SK-N-SH (cell line): Measurements from ENCODE around the gene ZNF407. TPM values are rescaled to one million over a fixed set of nuclear protein-coding genes. Genes with fewer than 3 reads are reported as not detected.

Source experiments
- CTCF ChIA-PET: fragments of 300-600, 350-600 bp; formaldehyde crosslinking; extraction: SDS; loops from one replicate; lab custom pipeline; 2021; lab: Yijun Ruan, JAX
- POLR2A ChIA-PET: fragments of 350-600 bp; sonication (Branson Sonifier 250); formaldehyde crosslinking; extraction: SDS; loops from one replicate; lab custom pipeline; 2020; ENCODE audit warnings: antibody characterized with exemption, inconsistent platforms; lab: Yijun Ruan, JAX
- DNase-seq: peaks from one replicate; pipeline ENCODE4 v3.0.0; 2012
- H2AFZ ChIP-seq: fragments of 200-600 bp; sonication (generic); 2 replicates; pipeline ENCODE4 v1.8.1; 2016; ENCODE audit warnings: antibody characterized with exemption, mild to moderate bottlenecking, low read depth
- H3F3A ChIP-seq: fragments of 200-600 bp; sonication (generic); replicated peaks from 2 replicates; pipeline ENCODE3; 2016; ENCODE audit warnings: antibody characterized with exemption, mild to moderate bottlenecking; ENCODE audit not compliant: insufficient read depth
- H3K27ac ChIP-seq, 2 experiments: fragments of 200-500 bp in 1 of 2; fragments of 200-600 bp in 1 of 2; sonication (Bioruptor generic) in 1 of 2; sonication (generic), shearing (Covaris generic) in 1 of 2; 2 replicates each; pipeline versions ENCODE4 v1.5.1 to v1.6.1; 2014 to 2016; ENCODE audit warnings: low read depth in 2 of 2, inconsistent platforms in 1 of 2, low read length in 1 of 2, mild to moderate bottlenecking in 1 of 2, mixed read lengths in 1 of 2
- H3K27me3 ChIP-seq: fragments of 200-600 bp; sonication (generic), shearing (Covaris generic); 2 replicates; pipeline ENCODE4 v1.6.1; 2016; ENCODE audit warnings: mixed run types; ENCODE audit not compliant: insufficient read depth
- H3K36me3 ChIP-seq, 2 experiments: fragments of 200-500 bp in 1 of 2; fragments of 200-600 bp in 1 of 2; sonication (Bioruptor generic) in 1 of 2; sonication (generic) in 1 of 2; replicated peaks in 1 of 2; 2 replicates each; pipeline versions ENCODE3 to v1.5.1; 2014 to 2016; ENCODE audit warnings: low read length in 1 of 2, mild to moderate bottlenecking in 1 of 2; ENCODE audit not compliant: insufficient read depth in 2 of 2, control insufficient read depth in 1 of 2
- H3K4me1 ChIP-seq, 2 experiments: fragments of 200-500 bp in 1 of 2; fragments of 200-600 bp in 1 of 2; sonication (Bioruptor generic) in 1 of 2; sonication (generic), shearing (Covaris generic) in 1 of 2; 2 replicates each; pipeline versions ENCODE4 v1.5.1 to v1.6.1; 2014 to 2016; ENCODE audit warnings: low read depth in 1 of 2, low read length in 1 of 2, mixed run types in 1 of 2; ENCODE audit not compliant: insufficient read depth in 2 of 2, control insufficient read depth in 1 of 2
- H3K4me2 ChIP-seq: fragments of 200-600 bp; sonication (generic), shearing (Covaris generic); 2 replicates; pipeline ENCODE4 v1.6.1; 2017; ENCODE audit warnings: mixed run types
- H3K4me3 ChIP-seq, 2 experiments: fragments of 200-500 bp in 1 of 2; fragments of 200-600 bp in 1 of 2; sonication (Bioruptor generic) in 1 of 2; sonication (generic), shearing (Covaris generic) in 1 of 2; 2 replicates each; pipeline versions ENCODE4 v1.5.1 to v1.8.1; 2014 to 2016; ENCODE audit warnings: low read depth in 2 of 2, inconsistent platforms in 1 of 2, low read length in 1 of 2, mild to moderate bottlenecking in 1 of 2, mixed read lengths in 1 of 2, moderate library complexity in 1 of 2
- H3K79me2 ChIP-seq: fragments of 200-600 bp; sonication (generic); 2 replicates; pipeline ENCODE4 v1.8.1; 2017; ENCODE audit warnings: mild to moderate bottlenecking; ENCODE audit not compliant: insufficient read depth
- H3K9ac ChIP-seq: fragments of 200-600 bp; sonication (generic); 2 replicates; pipeline ENCODE4 v1.6.1; 2017; ENCODE audit warnings: mixed run types
- H3K9me2 ChIP-seq: fragments of 200-600 bp; sonication (generic); 2 replicates; pipeline ENCODE4 v1.6.1; 2017; ENCODE audit warnings: mixed run types
- H3K9me3 ChIP-seq: fragments of 200-600 bp; sonication (generic); 2 replicates; pipeline ENCODE4 v1.6.1; 2017; ENCODE audit warnings: mixed run types, mild to moderate bottlenecking, moderate library complexity
- H4K20me1 ChIP-seq: fragments of 200-600 bp; sonication (generic); 2 replicates; pipeline ENCODE4 v1.6.1; 2017; ENCODE audit warnings: mild to moderate bottlenecking, mixed run types; ENCODE audit not compliant: insufficient read depth
- EP300 ChIP-seq, 2 experiments: IDR thresholded peaks; 2 replicates each; pipeline versions ENCODE4 v1.4.0 to v1.6.1; 2012; ENCODE audit warnings: borderline replicate concordance in 1 of 2, low read depth in 1 of 2, low read length in 1 of 2
- EZH2phosphoT487 ChIP-seq: fragments of 200-600 bp; sonication (generic); IDR thresholded peaks from 2 replicates; pipeline ENCODE4 v1.6.1; 2017; ENCODE audit warnings: low read depth, mixed run types, mild to moderate bottlenecking, antibody characterized with exemption, moderate library complexity, borderline replicate concordance
- FOSL2 ChIP-seq: IDR thresholded peaks from 2 replicates; pipeline ENCODE4 v1.4.0; 2012; ENCODE audit warnings: low read depth, mild to moderate bottlenecking, moderate library complexity, borderline replicate concordance
- FOXJ3 ChIP-seq: sonication (generic); formaldehyde crosslinking; IDR thresholded peaks from 2 replicates; pipeline ENCODE4 v1.5.1; 2020; ENCODE audit warnings: mild to moderate bottlenecking, missing genetic modification reagents
- FOXM1 ChIP-seq: IDR thresholded peaks from 2 replicates; pipeline ENCODE4 v1.4.0; 2012; ENCODE audit warnings: low read depth, mild to moderate bottlenecking
- GATA2 ChIP-seq: sonication (generic); formaldehyde crosslinking; IDR thresholded peaks from 2 replicates; pipeline ENCODE4 v1.5.0; 2020; ENCODE audit warnings: mild to moderate bottlenecking, missing genetic modification reagents
- IRF3 ChIP-seq: fragments of 150-350 bp; IDR thresholded peaks from 2 replicates; pipeline ENCODE4 v1.6.1; 2016; ENCODE audit warnings: mild to moderate bottlenecking, low read depth, low read length
- MEF2A ChIP-seq: IDR thresholded peaks from 2 replicates; pipeline ENCODE4 v1.4.0; 2012; ENCODE audit warnings: low read depth, borderline replicate concordance
- NRF1 ChIP-seq: IDR thresholded peaks from 2 replicates; pipeline ENCODE4 v1.6.1; 2012; ENCODE audit warnings: low read depth, mild to moderate bottlenecking, low read length
- PBX3 ChIP-seq: IDR thresholded peaks from 2 replicates; pipeline ENCODE4; 2012
- RAD21 ChIP-seq: IDR thresholded peaks from 2 replicates; pipeline ENCODE4 v1.6.1; 2012; ENCODE audit warnings: mild to moderate bottlenecking, low read length
- RCOR1 ChIP-seq: fragments of 150-350 bp; IDR thresholded peaks from 2 replicates; pipeline ENCODE4 v1.6.1; 2017; ENCODE audit warnings: antibody characterized with exemption, low read length
- RFX5 ChIP-seq: IDR thresholded peaks from 2 replicates; pipeline ENCODE4 v1.6.1; 2012; ENCODE audit warnings: mild to moderate bottlenecking, improper control_type of control experiment, low read length
- RXRA ChIP-seq: IDR thresholded peaks from 2 replicates; pipeline ENCODE4 v1.4.0; 2012; ENCODE audit warnings: low read depth, mild to moderate bottlenecking, borderline replicate concordance
- SIN3A ChIP-seq: IDR thresholded peaks from 2 replicates; pipeline ENCODE4 v1.6.1; 2012; ENCODE audit warnings: low read depth, mild to moderate bottlenecking, low read length, moderate library complexity, borderline replicate concordance
- ZBTB33 ChIP-seq: IDR thresholded peaks from 2 replicates; pipeline ENCODE4 v1.4.0; 2012; ENCODE audit warnings: low read depth, borderline replicate concordance
- WGBS: methylation state at CpG from one replicate; pipeline ENCODE4 v1.1.6; 2017; ENCODE audit warnings: low lambda C conversion rate; 5-methylcytosine and 5-hydroxymethylcytosine counted together
- polyA plus RNA-seq, 3 experiments: library from polyadenylated mRNA; depleted of rRNA; stranded (reverse); fragments of >200 nt; gene quantifications; 2 replicates each; pipeline ENCODE4 v1.2.3, GENCODE V29; 2012

Gene ZNF407
- polyA plus RNA-seq, 1 of the 3 experiments (the other 2 are of a cell fraction), result 2.6 TPM

GRCh38 chr18:74549591-74550104 is 48.0 kb upstream of the ZNF407 start:
- TF ChIP-seq IRF3, result no peak
- TF ChIP-seq NRF1, result no peak
- no peak for TF ChIP-seq FOXJ3 (CRISPR knock-in tag)
- no peak for TF ChIP-seq MEF2A
- TF ChIP-seq GATA2, result no peak
- TF ChIP-seq RAD21, result no peak
- TF ChIP-seq RFX5, result no peak
- no peak for TF ChIP-seq FOXM1
- TF ChIP-seq ZBTB33, result no peak
- no peak for TF ChIP-seq PBX3
- no peak for TF ChIP-seq EP300 (IDR thresholded peaks at IDR 0.05; ENCODE audit: borderline replicate concordance in 1 of 2, low read depth in 1 of 2, low read length in 1 of 2)
- TF ChIP-seq RXRA, result no peak
- no peak for TF ChIP-seq FOSL2
- no peak for TF ChIP-seq EZH2phosphoT487
- no peak for TF ChIP-seq SIN3A
- no peak for TF ChIP-seq RCOR1
- no peaks in the 10 kb centered on the region for H3K79me2 ChIP-seq
- no peak overlapping the region; a peak in 1 of 4 replicates for H3K4me3 ChIP-seq
- ChIA-PET CTCF (interaction anchor here (1.2 to 4.6 kb wide), 3 partner anchors 7 to 199 kb away, joined by 3 to 88 read pairs (median 3); no protein-coding TSS in a partner anchor), POLR2A (no interaction called here)
- 13% methylated on average over 1 of the region's 1 CpG for WGBS
- H3K4me2 ChIP-seq, result no peak overlapping the region
- no peak overlapping the region for H3K9ac ChIP-seq
- H3F3A ChIP-seq, result no peaks in the 10 kb centered on the region
- H3K9me3 ChIP-seq, result no peaks in the 10 kb centered on the region
- no peak overlapping the region for H3K27ac ChIP-seq
- no peaks in the 10 kb centered on the region for H3K36me3 ChIP-seq
- H3K27me3 ChIP-seq, result peaks cover 2% of the 10 kb centered on the region; the same call in 1 of the 2 replicates
- DNase-seq, result no peak
- H2AFZ ChIP-seq, result no peak overlapping the region
- no peaks in the 10 kb centered on the region for H3K9me2 ChIP-seq
- no peaks in the 10 kb centered on the region for H4K20me1 ChIP-seq
- no peaks in the 10 kb centered on the region for H3K4me1 ChIP-seq
